GM23338 (cell line): ENCODE measurements around the gene SLC51B.

ENCODE experiments used
- CREB1 ChIP-seq: fragments of 250-450 bp; sonication (Bioruptor Pico); IDR thresholded peaks from 2 replicates; pipeline ENCODE4 v1.5.0; 2020; ENCODE audit warnings: low read depth, mild to moderate bottlenecking, moderate library complexity
- CTCF ChIP-seq, 2 experiments: fragments of 200-600 bp in 1 of 2; sonication (generic) in 1 of 2; conservative IDR thresholded peaks; 2 replicates each; pipeline versions ENCODE4 v1.5.1 to v1.6.1; 2016 to 2017; ENCODE audit warnings: antibody characterized with exemption in 2 of 2, low read depth in 2 of 2, mild to moderate bottlenecking in 2 of 2, moderate library complexity in 1 of 2
- ETS1 ChIP-seq: IDR thresholded peaks from 2 replicates; pipeline ENCODE4 v1.6.1; 2016; ENCODE audit warnings: antibody characterized with exemption
- EZH2 ChIP-seq: fragments of 200-600 bp; sonication (generic); IDR thresholded peaks from one replicate; pipeline ENCODE4 v1.8.0; 2017; ENCODE audit warnings: antibody characterized with exemption, mild to moderate bottlenecking, low read depth; ENCODE audit not compliant: unreplicated experiment
- EZH2phosphoT487 ChIP-seq: fragments of 200-600 bp; sonication (generic); IDR thresholded peaks from one replicate; pipeline ENCODE4 v1.8.1; 2018; ENCODE audit warnings: antibody characterized with exemption; ENCODE audit not compliant: unreplicated experiment
- JUNB ChIP-seq: IDR thresholded peaks from one replicate; pipeline ENCODE4 v1.6.1; 2016; ENCODE audit warnings: antibody characterized with exemption; ENCODE audit not compliant: unreplicated experiment
- NANOG ChIP-seq: IDR thresholded peaks from 2 replicates; pipeline ENCODE4 v1.6.1; 2016; ENCODE audit warnings: antibody characterized with exemption, borderline replicate concordance
- POLR2AphosphoS5 ChIP-seq: IDR thresholded peaks from 2 replicates; pipeline ENCODE4 v1.6.1; 2016; ENCODE audit warnings: antibody characterized with exemption, low read depth
- REST ChIP-seq: IDR thresholded peaks from one replicate; pipeline ENCODE4 v1.6.1; 2018; ENCODE audit warnings: antibody characterized with exemption; ENCODE audit not compliant: unreplicated experiment
- STAT1 ChIP-seq: IDR thresholded peaks from one replicate; pipeline ENCODE4 v1.6.1; 2016; ENCODE audit warnings: antibody characterized with exemption; ENCODE audit not compliant: unreplicated experiment
- ZNF331 ChIP-seq: fragments of 250-450 bp; sonication (Bioruptor Pico); IDR thresholded peaks from 2 replicates; pipeline ENCODE4 v1.5.0; 2020; ENCODE audit warnings: low read depth, mild to moderate bottlenecking, moderate library complexity
- ZNF462 ChIP-seq: fragments of 250-450 bp; sonication (Bioruptor Pico); IDR thresholded peaks from 2 replicates; pipeline ENCODE4 v1.5.0; 2020; ENCODE audit warnings: mild to moderate bottlenecking, moderate library complexity

- TF ChIP-seq CTCF (conservative IDR thresholded peaks at IDR 0.05; ENCODE audit: low read depth in 2 of 2) (no peak), EZH2 (no peak), EZH2phosphoT487 (no peak), REST (no peak), CREB1 (CRISPR knock-in tag) (no peak), POLR2AphosphoS5 (no peak), ETS1 (no peak), JUNB (no peak), NANOG (no peak), STAT1 (no peak), ZNF331 (CRISPR knock-in tag) (no peak), ZNF462 (CRISPR knock-in tag) (no peak)
Observed at GRCh38 chr15:65089206-65089824, 44.1 kb downstream of the SLC51B start.
